Loucy (cell line): ENCODE measurements around the gene PHF5A.

Experiments
- EZH2phosphoT487 ChIP-seq: fragments of 200-600 bp; IDR thresholded peaks from 2 replicates; pipeline ENCODE4 v1.6.1; 2018; ENCODE audit warnings: antibody characterized with exemption, mild to moderate bottlenecking, moderate library complexity, borderline replicate concordance
- TF ChIP-seq, protein P1 (sequence below): fragments of 200-600 bp; sonication (generic); conservative IDR thresholded peaks from 2 replicates; pipeline ENCODE4 v1.5.1; 2014; ENCODE audit warnings: mild to moderate bottlenecking, antibody characterized with exemption, low read length

DNA sequence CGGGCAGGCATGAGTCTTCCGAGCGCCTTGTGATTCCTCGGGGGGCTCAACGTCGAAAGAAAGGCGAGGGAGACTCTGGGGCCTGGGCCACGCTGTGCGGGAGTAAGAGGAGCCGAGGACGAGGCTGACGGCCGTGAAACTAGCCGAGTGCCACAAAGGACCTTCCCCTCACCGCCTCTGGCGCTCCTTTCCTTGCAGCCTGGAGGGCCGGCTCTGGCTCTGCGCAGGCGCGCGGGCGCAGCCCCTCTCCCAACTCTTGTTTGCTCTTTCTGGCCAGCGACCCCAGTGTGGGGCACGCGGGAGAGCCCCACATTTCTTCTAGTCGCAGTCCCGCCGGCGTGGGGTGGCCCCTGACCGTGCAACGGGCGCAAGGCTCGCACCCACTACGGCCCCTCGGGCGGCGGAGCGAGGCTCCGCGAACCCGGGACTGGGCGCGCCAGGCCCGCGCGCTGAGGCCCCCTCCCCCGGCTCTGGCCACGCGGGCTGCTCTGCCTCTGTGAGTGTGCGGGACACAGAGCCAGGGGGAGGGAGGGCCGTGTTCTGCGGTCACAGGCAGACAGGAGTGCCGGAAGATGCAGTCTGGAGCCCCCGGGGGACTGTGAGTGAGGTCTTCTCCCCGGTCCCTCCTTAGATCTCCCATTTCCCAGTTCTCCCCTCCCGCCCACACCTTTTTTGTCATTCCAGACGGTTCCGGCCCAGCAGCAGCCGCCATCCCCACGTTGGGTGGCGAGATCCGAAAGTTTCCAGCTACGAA lies 20.9 kb downstream of the PHF5A start:
- TF ChIP-seq, protein P1, sequence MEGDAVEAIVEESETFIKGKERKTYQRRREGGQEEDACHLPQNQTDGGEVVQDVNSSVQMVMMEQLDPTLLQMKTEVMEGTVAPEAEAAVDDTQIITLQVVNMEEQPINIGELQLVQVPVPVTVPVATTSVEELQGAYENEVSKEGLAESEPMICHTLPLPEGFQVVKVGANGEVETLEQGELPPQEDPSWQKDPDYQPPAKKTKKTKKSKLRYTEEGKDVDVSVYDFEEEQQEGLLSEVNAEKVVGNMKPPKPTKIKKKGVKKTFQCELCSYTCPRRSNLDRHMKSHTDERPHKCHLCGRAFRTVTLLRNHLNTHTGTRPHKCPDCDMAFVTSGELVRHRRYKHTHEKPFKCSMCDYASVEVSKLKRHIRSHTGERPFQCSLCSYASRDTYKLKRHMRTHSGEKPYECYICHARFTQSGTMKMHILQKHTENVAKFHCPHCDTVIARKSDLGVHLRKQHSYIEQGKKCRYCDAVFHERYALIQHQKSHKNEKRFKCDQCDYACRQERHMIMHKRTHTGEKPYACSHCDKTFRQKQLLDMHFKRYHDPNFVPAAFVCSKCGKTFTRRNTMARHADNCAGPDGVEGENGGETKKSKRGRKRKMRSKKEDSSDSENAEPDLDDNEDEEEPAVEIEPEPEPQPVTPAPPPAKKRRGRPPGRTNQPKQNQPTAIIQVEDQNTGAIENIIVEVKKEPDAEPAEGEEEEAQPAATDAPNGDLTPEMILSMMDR = no peak
- no peak for TF ChIP-seq EZH2phosphoT487
